Adrenal gland (tissue), 5 donors: ENCODE measurements around the gene KBTBD3.

Source experiments
- CTCF ChIP-seq, 6 experiments: fragments of 450-650 bp in 4 of 6; fragments of 200-600 bp in 2 of 6; sonication (generic) in 1 of 6; IDR thresholded peaks; 1 replicate in 5 of 6; 2 replicates in 1 of 6; pipeline versions ENCODE4 v1.5.1 to v1.8.0; 2016 to 2021; ENCODE audit warnings: antibody characterized with exemption in 6 of 6, mild to moderate bottlenecking in 2 of 6, moderate library complexity in 1 of 6
- POLR2A ChIP-seq, 2 donors: fragments of 450-650 bp; IDR thresholded peaks; one replicate each; pipeline ENCODE4 v1.6.1; 2017; ENCODE audit warnings: antibody characterized with exemption in 2 of 2, mild to moderate bottlenecking in 2 of 2, moderate library complexity in 1 of 2
- donor health status: DM: no; HTN: no; CAD: no.

GRCh38 chr11:106014035-106014434 is 63.1 kb downstream of the KBTBD3 start:
- TF ChIP-seq CTCF (IDR thresholded peaks at IDR 0.05) (no peak), POLR2A (IDR thresholded peaks at IDR 0.05) (no peak)
